Loucy (cell line): ENCODE results near the gene NANOS1.

ENCODE experiments used
- H2AFZ ChIP-seq: fragments of 200-600 bp; sonication (generic); 2 replicates; pipeline ENCODE4 v1.6.0; 2016; ENCODE audit warnings: antibody characterized with exemption, mild to moderate bottlenecking, low read length, moderate library complexity
- H3F3A ChIP-seq: fragments of 200-600 bp; 2 replicates; pipeline ENCODE4 v1.6.0; 2016; ENCODE audit warnings: antibody characterized with exemption, low read depth, mild to moderate bottlenecking
- H3K27me3 ChIP-seq: fragments of 200-600 bp; sonication (generic); 2 replicates; pipeline ENCODE4 v1.6.1; 2014; ENCODE audit warnings: low read length, mild to moderate bottlenecking; ENCODE audit not compliant: insufficient read depth, poor library complexity, severe bottlenecking
- H3K36me3 ChIP-seq: fragments of 200-600 bp; sonication (generic); 2 replicates; pipeline ENCODE4 v1.6.1; 2016; ENCODE audit warnings: low read length; ENCODE audit not compliant: insufficient read depth
- H3K4me1 ChIP-seq: fragments of 200-600 bp; sonication (generic); 2 replicates; pipeline ENCODE4 v1.5.1; 2014; ENCODE audit warnings: low read length, mild to moderate bottlenecking; ENCODE audit not compliant: insufficient read depth, poor library complexity, severe bottlenecking
- H3K4me2 ChIP-seq: fragments of 200-600 bp; sonication (generic); 2 replicates; pipeline ENCODE4 v1.6.0; 2014; ENCODE audit warnings: antibody characterized with exemption, low read length, low read depth, mild to moderate bottlenecking; ENCODE audit not compliant: poor library complexity, severe bottlenecking
- H3K4me3 ChIP-seq: fragments of 200-600 bp; sonication (generic); 2 replicates; pipeline ENCODE4 v1.5.1; 2014; ENCODE audit warnings: low read length, mild to moderate bottlenecking, mixed read lengths; ENCODE audit not compliant: poor library complexity, severe bottlenecking
- H3K79me2 ChIP-seq: fragments of 200-600 bp; sonication (generic); 2 replicates; pipeline ENCODE4 v1.6.1; 2014; ENCODE audit warnings: low read length; ENCODE audit not compliant: insufficient read depth
- H3K9ac ChIP-seq: fragments of 200-600 bp; sonication (generic); 2 replicates; pipeline ENCODE4 v1.6.0; 2014; ENCODE audit warnings: mild to moderate bottlenecking, low read depth, low read length, moderate library complexity; ENCODE audit not compliant: poor library complexity, severe bottlenecking
- H3K9me2 ChIP-seq: fragments of 200-600 bp; sonication (generic); replicated peaks from 2 replicates; pipeline ENCODE4 v1.6.1; 2016; ENCODE audit warnings: low read depth, low read length, mixed read lengths
- H3K9me3 ChIP-seq: fragments of 200-600 bp; sonication (generic); 2 replicates; pipeline ENCODE4 v1.6.1; 2014; ENCODE audit warnings: mild to moderate bottlenecking, antibody characterized with exemption, low read length, low read depth; ENCODE audit not compliant: insufficient read depth
- H4K20me1 ChIP-seq: fragments of 200-600 bp; sonication (generic); 2 replicates; pipeline ENCODE4 v1.6.0; 2014; ENCODE audit warnings: antibody characterized with exemption, low read length, mild to moderate bottlenecking; ENCODE audit not compliant: insufficient read depth, poor library complexity, severe bottlenecking
- CTCF ChIP-seq: fragments of 200-600 bp; sonication (generic); conservative IDR thresholded peaks from 2 replicates; pipeline ENCODE4 v1.5.1; 2014; ENCODE audit warnings: mild to moderate bottlenecking, antibody characterized with exemption, low read length
- EZH2phosphoT487 ChIP-seq: fragments of 200-600 bp; IDR thresholded peaks from 2 replicates; pipeline ENCODE4 v1.6.1; 2018; ENCODE audit warnings: antibody characterized with exemption, mild to moderate bottlenecking, moderate library complexity, borderline replicate concordance

Gene NANOS1

GRCh38 chr10:119006451-119007210, 22.9 kb upstream of the NANOS1 start:
- no peak overlapping the region for H3K4me3 ChIP-seq

GRCh38 chr10:119007211-119007574, 22.3 kb upstream of the NANOS1 start:
- no peak overlapping the region for H3K4me3 ChIP-seq
- H3K27me3 ChIP-seq = no peaks in the 10 kb centered on the region
- H3K9me3 ChIP-seq = no peaks in the 10 kb centered on the region
- no peaks in the 10 kb centered on the region for H3F3A ChIP-seq
- no peak overlapping the region for H3K9ac ChIP-seq
- H4K20me1 ChIP-seq = no peaks in the 10 kb centered on the region
- no peaks in the 10 kb centered on the region for H3K36me3 ChIP-seq
- H3K79me2 ChIP-seq = no peaks in the 10 kb centered on the region
- no peak overlapping the region for H3K4me2 ChIP-seq
- no peak overlapping the region for H2AFZ ChIP-seq
- H3K4me1 ChIP-seq = no peaks in the 10 kb centered on the region
- no peak for TF ChIP-seq CTCF
- TF ChIP-seq EZH2phosphoT487 = no peak
- H3K9me2 ChIP-seq = no peaks in the 10 kb centered on the region

More at GRCh38 chr10:119006451-119007210, 22.9 kb upstream of the NANOS1 start:
- Histone ChIP-seq H3K9me3 (no peaks in the 10 kb centered on the region), H3K27me3 (no peaks in the 10 kb centered on the region), H3K79me2 (no peaks in the 10 kb centered on the region), H3K9ac (no peak overlapping the region), H3K9me2 (no peaks in the 10 kb centered on the region), H3K4me2 (no peak overlapping the region), H4K20me1 (no peaks in the 10 kb centered on the region), H3K4me1 (no peaks in the 10 kb centered on the region), H3K36me3 (no peaks in the 10 kb centered on the region), H2AFZ (no peak overlapping the region), H3F3A (no peaks in the 10 kb centered on the region)
- TF ChIP-seq EZH2phosphoT487 = no peak
- TF ChIP-seq CTCF = no peak

GRCh38 chr10:119020627-119020946, 8.9 kb upstream of the NANOS1 start:
- H4K20me1 ChIP-seq = no peaks in the 10 kb centered on the region
- no peak overlapping the region for H3K4me3 ChIP-seq
- H3K9ac ChIP-seq = no peak overlapping the region
- H3F3A ChIP-seq = no peaks in the 10 kb centered on the region
- H3K9me3 ChIP-seq = no peaks in the 10 kb centered on the region
- TF ChIP-seq CTCF = no peak
- no peak for TF ChIP-seq EZH2phosphoT487
- H3K4me1 ChIP-seq = no peaks in the 10 kb centered on the region
- no peaks in the 10 kb centered on the region for H3K27me3 ChIP-seq
- no peak overlapping the region for H3K4me2 ChIP-seq
- H2AFZ ChIP-seq = no peak overlapping the region
- no peaks in the 10 kb centered on the region for H3K79me2 ChIP-seq
- no peaks in the 10 kb centered on the region for H3K9me2 ChIP-seq
- no peaks in the 10 kb centered on the region for H3K36me3 ChIP-seq
